ENCODE measurements around the gene RAB17.

Gene RAB17

DNA sequence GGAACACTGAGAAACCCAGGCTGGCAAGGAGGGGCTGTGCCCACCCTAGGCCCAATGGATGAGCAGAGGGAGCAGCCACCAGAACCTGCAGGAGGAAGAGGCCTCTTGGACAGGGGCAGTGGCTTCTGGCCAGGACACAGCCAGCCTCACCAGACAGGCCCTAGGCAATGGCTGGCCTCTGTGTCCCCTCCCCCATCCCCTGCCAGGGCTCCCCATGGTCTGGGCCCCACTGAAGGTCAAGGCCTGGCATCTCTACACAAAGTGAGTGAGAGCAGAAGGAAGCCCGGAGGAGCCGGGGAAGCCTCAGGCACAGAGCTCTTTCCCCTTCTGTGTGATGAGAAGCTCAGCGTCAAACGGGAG is 17.8 kb downstream of the RAB17 start:
- H3K27me3 ChIP-seq (ENCODE audit: control insufficient read depth, insufficient read depth, low read length) = no peaks in the 10 kb centered on the region
- peaks cover 9% of the 10 kb centered on the region for H3K4me1 ChIP-seq (ENCODE audit: control insufficient read depth, insufficient read depth, low read length)
- no peak overlapping the region for H3K4me2 ChIP-seq (ENCODE audit: low read length)
- H3K9ac ChIP-seq (ENCODE audit: low read depth, low read length) = peak overlapping the region; percentile 57
- H3K9me3 ChIP-seq (replicated peaks; ENCODE audit: low read length) = no peaks in the 10 kb centered on the region
- H3K4me3 ChIP-seq (ENCODE audit: low read length) = no peak overlapping the region
- H3K36me3 ChIP-seq (ENCODE audit: insufficient read depth, low read length) = no peaks in the 10 kb centered on the region

- no peaks in the 10 kb centered on the region for H3K36me3 ChIP-seq (ENCODE audit: insufficient read depth, low read length)
- no peaks in the 10 kb centered on the region for H3K9me3 ChIP-seq (replicated peaks; ENCODE audit: low read length)
- peak overlapping the region; percentile 48 for H3K4me3 ChIP-seq (ENCODE audit: low read length)
- H3K4me2 ChIP-seq (ENCODE audit: low read length) = peak overlapping the region; percentile 78
- peak overlapping the region; percentile 57 for H3K9ac ChIP-seq (ENCODE audit: low read depth, low read length)
- peaks cover 9% of the 10 kb centered on the region for H3K4me1 ChIP-seq (ENCODE audit: control insufficient read depth, insufficient read depth, low read length)
- no peaks in the 10 kb centered on the region for H3K27me3 ChIP-seq (ENCODE audit: control insufficient read depth, insufficient read depth, low read length)
Observed at GRCh38 chr2:237572021-237572741, 18.4 kb downstream of the RAB17 start.

DNA sequence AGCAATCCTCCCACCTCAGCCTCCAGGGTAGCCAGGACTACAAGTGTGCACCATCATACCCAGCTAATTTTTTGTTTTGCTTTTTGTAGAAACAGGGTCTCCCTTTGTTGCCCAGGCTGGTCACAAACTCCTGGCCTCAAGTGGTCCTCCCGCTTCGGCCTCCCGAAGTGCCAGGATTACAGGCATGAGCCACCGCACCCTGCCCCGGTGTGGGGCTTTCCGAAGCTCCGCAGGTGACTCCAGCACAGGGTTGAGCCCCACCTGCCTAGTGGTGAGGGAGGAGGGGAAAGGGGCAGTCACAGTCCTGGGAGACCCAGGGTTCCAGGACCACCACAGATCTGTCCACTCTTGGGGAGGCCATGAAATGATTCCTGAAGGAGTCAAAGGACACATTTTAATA is 19.0 kb downstream of the RAB17 start:
- peaks cover 9% of the 10 kb centered on the region for H3K4me1 ChIP-seq (ENCODE audit: control insufficient read depth, insufficient read depth, low read length)
- no peaks in the 10 kb centered on the region for H3K9me3 ChIP-seq (replicated peaks; ENCODE audit: low read length)
- no peaks in the 10 kb centered on the region for H3K36me3 ChIP-seq (ENCODE audit: insufficient read depth, low read length)
- no peaks in the 10 kb centered on the region for H3K27me3 ChIP-seq (ENCODE audit: control insufficient read depth, insufficient read depth, low read length)
- peak overlapping the region; percentile 1 for H3K9ac ChIP-seq (ENCODE audit: low read depth, low read length)
- no peak overlapping the region for H3K4me3 ChIP-seq (ENCODE audit: low read length)
- H3K4me2 ChIP-seq (ENCODE audit: low read length) = peak overlapping the region; percentile 78

DNA sequence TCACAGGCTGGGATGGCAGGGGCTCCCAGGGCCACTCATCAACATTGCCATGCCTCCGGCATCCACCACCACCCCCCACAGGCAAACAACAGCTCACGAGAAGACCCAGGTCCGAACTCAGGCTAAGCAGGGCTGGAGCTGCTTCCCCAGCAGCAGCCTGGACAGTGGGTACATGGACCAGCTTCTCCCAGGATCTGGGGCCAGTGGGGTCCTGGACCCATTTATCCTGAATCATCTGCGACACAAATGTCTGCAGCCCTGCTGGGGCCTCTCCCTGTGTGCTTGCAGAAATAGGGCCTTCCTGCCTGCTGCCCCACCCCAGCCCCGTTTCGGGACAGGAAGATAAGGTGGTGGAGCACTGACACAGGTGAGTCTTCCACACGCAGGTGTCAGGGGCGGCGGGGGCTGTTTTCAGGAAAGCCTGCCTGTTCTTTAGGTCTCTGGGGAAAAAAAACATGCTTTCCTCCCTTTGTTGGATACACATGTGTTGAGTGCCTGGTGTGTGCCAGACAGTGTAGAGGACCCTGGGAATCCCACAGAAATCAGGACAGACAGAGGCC is 19.7 kb downstream of the RAB17 start:
- Histone ChIP-seq H3K4me3 (ENCODE audit: low read length) (no peak overlapping the region), H3K9me3 (replicated peaks; ENCODE audit: low read length) (no peaks in the 10 kb centered on the region), H3K4me2 (ENCODE audit: low read length) (no peak overlapping the region), H3K27me3 (ENCODE audit: control insufficient read depth, insufficient read depth, low read length) (no peaks in the 10 kb centered on the region), H3K4me1 (ENCODE audit: control insufficient read depth, insufficient read depth, low read length) (peaks cover 9% of the 10 kb centered on the region), H3K9ac (ENCODE audit: low read depth, low read length) (no peak overlapping the region), H3K36me3 (ENCODE audit: insufficient read depth, low read length) (no peaks in the 10 kb centered on the region)

DNA sequence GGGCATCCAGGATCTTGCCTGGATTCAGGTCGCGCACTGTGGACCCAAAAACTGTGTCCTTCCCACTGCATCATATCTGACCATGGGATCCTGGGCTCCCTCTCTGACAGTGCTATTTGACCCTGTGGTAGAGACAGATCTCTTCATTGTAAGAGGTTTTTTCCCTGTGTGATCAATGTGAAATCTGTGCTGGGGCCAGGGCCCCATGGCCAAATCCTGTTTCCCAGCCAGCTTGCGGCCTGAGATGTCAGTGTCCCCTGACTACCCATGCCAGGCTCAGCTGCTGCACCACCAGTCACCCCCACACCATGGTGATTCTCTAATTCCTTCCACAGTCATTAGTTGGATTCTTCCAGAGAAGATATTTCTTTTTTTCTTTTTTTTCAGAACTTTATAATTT is 20.6 kb downstream of the RAB17 start:
- no peaks in the 10 kb centered on the region for H3K9me3 ChIP-seq (replicated peaks; ENCODE audit: low read length)
- H3K4me2 ChIP-seq (ENCODE audit: low read length) = no peak overlapping the region
- H3K36me3 ChIP-seq (ENCODE audit: insufficient read depth, low read length) = no peaks in the 10 kb centered on the region
- H3K27me3 ChIP-seq (ENCODE audit: control insufficient read depth, insufficient read depth, low read length) = no peaks in the 10 kb centered on the region
- H3K4me1 ChIP-seq (ENCODE audit: control insufficient read depth, insufficient read depth, low read length) = peaks cover 9% of the 10 kb centered on the region
- H3K9ac ChIP-seq (ENCODE audit: low read depth, low read length) = no peak overlapping the region
- no peak overlapping the region for H3K4me3 ChIP-seq (ENCODE audit: low read length)

- H3K4me2 ChIP-seq (ENCODE audit: low read length) = no peak overlapping the region
- no peak overlapping the region for H3K4me3 ChIP-seq (ENCODE audit: low read length)
- no peaks in the 10 kb centered on the region for H3K9me3 ChIP-seq (replicated peaks; ENCODE audit: low read length)
- H3K4me1 ChIP-seq (ENCODE audit: control insufficient read depth, insufficient read depth, low read length) = peaks cover 9% of the 10 kb centered on the region
- peaks cover 3% of the 10 kb centered on the region for H3K27me3 ChIP-seq (ENCODE audit: control insufficient read depth, insufficient read depth, low read length)
- H3K36me3 ChIP-seq (ENCODE audit: insufficient read depth, low read length) = no peaks in the 10 kb centered on the region
- no peak overlapping the region for H3K9ac ChIP-seq (ENCODE audit: low read depth, low read length)
Observed at GRCh38 chr2:237569041-237569440, 21.5 kb downstream of the RAB17 start.

DNA sequence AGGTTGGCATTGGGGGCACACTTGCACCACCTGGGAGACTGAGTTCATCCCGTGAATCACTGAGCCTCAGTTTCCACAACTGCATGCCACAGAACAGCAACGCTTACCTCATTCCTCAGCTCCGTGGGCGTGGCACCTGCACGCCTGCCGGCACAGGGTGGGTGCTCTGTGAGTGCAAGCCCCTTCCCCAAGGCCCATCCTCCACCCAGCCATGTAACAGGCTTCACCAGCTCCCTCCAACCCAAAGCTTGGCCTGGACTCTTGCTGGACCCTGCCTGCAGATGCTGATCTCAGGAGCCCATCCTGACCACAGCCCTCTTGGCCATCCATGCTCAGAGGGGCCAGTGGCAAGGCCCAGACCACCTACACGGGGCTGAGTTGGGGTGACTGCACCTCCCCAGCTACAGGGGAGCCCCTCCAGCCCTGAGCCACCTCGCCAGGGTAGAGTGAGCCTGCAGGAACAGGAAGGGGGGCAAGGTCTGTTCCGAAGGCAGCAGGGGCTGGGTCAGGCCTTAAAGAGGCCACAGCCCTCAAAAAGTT is 22.3 kb downstream of the RAB17 start:
- Histone ChIP-seq H3K9ac (ENCODE audit: low read depth, low read length) (no peak overlapping the region), H3K36me3 (ENCODE audit: insufficient read depth, low read length) (no peaks in the 10 kb centered on the region)

DNA sequence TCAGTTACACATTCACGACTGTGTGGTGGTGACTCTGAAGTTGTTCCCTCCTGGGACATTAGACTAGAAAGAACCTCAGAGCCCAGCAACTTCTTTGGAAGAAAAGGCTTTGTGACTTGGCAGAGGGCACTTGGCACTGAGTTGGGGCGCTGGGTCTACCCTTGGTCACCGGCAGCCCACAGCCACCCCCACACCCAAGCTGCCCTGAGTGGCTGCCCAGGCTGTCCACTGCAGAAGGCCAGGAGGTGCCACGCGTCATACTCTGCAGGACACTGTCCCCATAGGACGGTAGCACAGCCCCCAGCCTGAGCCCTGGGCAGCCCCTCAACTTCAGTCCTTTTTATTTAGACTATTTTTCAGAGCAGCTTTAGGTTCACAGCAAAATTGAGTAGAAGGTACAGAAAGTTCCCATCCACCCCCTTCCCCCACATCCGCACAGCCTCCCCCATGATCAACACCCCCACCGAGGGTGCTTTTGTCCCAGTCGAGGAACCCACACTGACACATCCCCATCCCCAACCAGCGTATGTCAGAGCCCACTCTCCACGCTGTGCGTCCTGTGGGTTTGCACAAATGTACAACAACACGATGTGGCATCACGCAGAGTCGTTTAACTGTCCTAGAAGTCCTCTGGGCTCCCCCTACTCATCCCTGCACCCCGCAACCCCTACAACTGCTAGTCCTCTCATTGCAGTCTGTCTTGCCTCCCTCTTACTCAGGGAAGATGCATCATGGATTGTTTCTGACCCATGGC is 23.1 kb downstream of the RAB17 start:
- no peaks in the 10 kb centered on the region for H3K36me3 ChIP-seq (ENCODE audit: insufficient read depth, low read length)
- no peak overlapping the region for H3K4me2 ChIP-seq (ENCODE audit: low read length)
- no peak overlapping the region for H3K4me3 ChIP-seq (ENCODE audit: low read length)
- no peak overlapping the region for H3K9ac ChIP-seq (ENCODE audit: low read depth, low read length)
- peaks cover 12% of the 10 kb centered on the region for H3K27me3 ChIP-seq (ENCODE audit: control insufficient read depth, insufficient read depth, low read length)
- H3K4me1 ChIP-seq (ENCODE audit: control insufficient read depth, insufficient read depth, low read length) = peaks cover 8% of the 10 kb centered on the region
- no peaks in the 10 kb centered on the region for H3K9me3 ChIP-seq (replicated peaks; ENCODE audit: low read length)

More for the DNA sequence above, 22.3 kb downstream of the RAB17 start:
- no peak overlapping the region for H3K4me2 ChIP-seq (ENCODE audit: low read length)
- H3K4me1 ChIP-seq (ENCODE audit: control insufficient read depth, insufficient read depth, low read length) = peaks cover 9% of the 10 kb centered on the region
- H3K9me3 ChIP-seq (replicated peaks; ENCODE audit: low read length) = no peaks in the 10 kb centered on the region
- peaks cover 12% of the 10 kb centered on the region for H3K27me3 ChIP-seq (ENCODE audit: control insufficient read depth, insufficient read depth, low read length)
- H3K4me3 ChIP-seq (ENCODE audit: low read length) = no peak overlapping the region

DNA sequence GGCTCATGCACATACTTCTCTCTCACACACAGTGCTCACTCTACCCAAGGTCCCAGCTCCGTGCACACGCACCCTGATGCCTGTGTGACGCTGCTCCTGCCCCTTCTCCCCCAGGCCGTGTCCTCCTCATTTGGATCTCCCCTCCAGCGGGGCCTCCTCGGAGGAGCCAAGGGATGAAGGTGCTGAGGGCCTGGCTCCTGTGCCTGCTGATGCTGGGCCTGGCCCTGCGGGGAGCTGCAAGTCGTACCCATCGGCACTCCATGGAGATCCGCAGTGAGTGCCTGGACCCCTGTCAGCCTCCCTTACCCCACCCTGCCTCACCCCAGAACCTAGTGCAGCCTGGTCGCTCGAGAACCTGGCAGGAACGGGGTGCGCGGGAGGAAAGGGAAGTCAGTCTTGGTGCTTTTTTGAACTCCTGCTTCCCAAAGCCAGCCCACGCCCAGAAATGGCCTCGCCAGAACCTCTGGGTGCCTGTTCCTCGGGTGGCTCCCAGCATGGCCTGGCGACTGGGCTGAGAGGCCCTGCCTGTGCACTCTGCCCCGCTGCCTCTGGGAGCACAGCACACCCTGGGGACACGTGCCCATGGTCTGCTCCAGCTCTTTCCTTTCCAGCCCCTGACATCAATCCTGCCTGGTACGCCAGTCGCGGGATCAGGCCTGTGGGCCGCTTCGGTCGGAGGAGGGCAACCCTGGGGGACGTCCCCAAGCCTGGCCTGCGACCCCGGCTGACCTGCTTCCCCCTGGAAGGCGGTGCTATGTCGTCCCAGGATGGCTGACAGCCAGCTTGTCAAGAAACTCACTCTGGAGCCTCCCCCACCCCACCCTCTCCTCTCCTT is 23.9 kb downstream of the RAB17 start, which contains the start of gene PRLH:
PRLH (plus strand) TSS at position 174 of the 835 bp plus-strand sequence; CDS start at position 174, 0 bp downstream.
- peaks cover 12% of the 10 kb centered on the region for H3K27me3 ChIP-seq (ENCODE audit: control insufficient read depth, insufficient read depth, low read length)
- no peak within 1 kb of the TSS for H3K9ac ChIP-seq (ENCODE audit: low read depth, low read length)
- no peak within 1 kb of the TSS for H3K4me3 ChIP-seq (ENCODE audit: low read length)
- peaks cover under 1% of the 10 kb centered on the region for H3K4me1 ChIP-seq (ENCODE audit: control insufficient read depth, insufficient read depth, low read length)
- H3K4me2 ChIP-seq (ENCODE audit: low read length) = no peak within 1 kb of the TSS
- H3K36me3 ChIP-seq (ENCODE audit: insufficient read depth, low read length) = no peaks in the 10 kb centered on the region
- no peaks in the 10 kb centered on the region for H3K9me3 ChIP-seq (replicated peaks; ENCODE audit: low read length)

GRCh38 chr2:237565974-237566373 is 24.6 kb downstream of the RAB17 start:
- Histone ChIP-seq H3K4me2 (ENCODE audit: low read length) (no peak overlapping the region), H3K27me3 (ENCODE audit: control insufficient read depth, insufficient read depth, low read length) (peaks cover 12% of the 10 kb centered on the region), H3K9me3 (replicated peaks; ENCODE audit: low read length) (no peaks in the 10 kb centered on the region)

More at GRCh38 chr2:237565974-237566373, 24.6 kb downstream of the RAB17 start:
- Histone ChIP-seq H3K36me3 (ENCODE audit: insufficient read depth, low read length) (no peaks in the 10 kb centered on the region), H3K9ac (ENCODE audit: low read depth, low read length) (no peak overlapping the region), H3K4me1 (ENCODE audit: control insufficient read depth, insufficient read depth, low read length) (no peaks in the 10 kb centered on the region), H3K4me3 (ENCODE audit: low read length) (no peak overlapping the region)
